HG02763 (cell line): Measurements from ENCODE around the gene GRK6.

ENCODE experiments used
- ATAC-seq: cut with Tn5 transposase; IDR thresholded peaks from one replicate; pipeline ENCODE4 v1.9.1; 2021; ENCODE audit warnings: mild to moderate bottlenecking, moderate library complexity; ENCODE audit not compliant: unreplicated experiment

The GRK6 gene

GRCh38 chr5:177425196-177425800 is 1.2 kb upstream of the GRK6 start:
- no peak for ATAC-seq

GRCh38 chr5:177425801-177426565 is 493 bp upstream of the GRK6 start:
- ATAC-seq, result peak; percentile 77

GRCh38 chr5:177427211-177427822 is 841 bp downstream of the GRK6 start:
- ATAC-seq, result no peak

GRCh38 chr5:177427919-177428573 is 1.6 kb downstream of the GRK6 start:
- no peak for ATAC-seq

- ATAC-seq, result no peak
These were observed 2.2 kb downstream of the GRK6 start for GRCh38 chr5:177428574-177429217.

GRCh38 chr5:177429248-177430040 is 3.0 kb downstream of the GRK6 start:
- no peak for ATAC-seq

GRCh38 chr5:177430140-177430951 is 3.9 kb downstream of the GRK6 start:
- ATAC-seq, result no peak

GRCh38 chr5:177430972-177431316 is 4.5 kb downstream of the GRK6 start:
- no peak for ATAC-seq

- ATAC-seq, result peak; percentile 37
These were observed 5.1 kb downstream of the GRK6 start for GRCh38 chr5:177431317-177432142.

GRCh38 chr5:177432143-177432838 is 5.8 kb downstream of the GRK6 start:
- ATAC-seq, result no peak

- ATAC-seq, result no peak
These were observed 6.6 kb downstream of the GRK6 start for GRCh38 chr5:177432839-177433657.

- no peak for ATAC-seq
These were observed 7.3 kb downstream of the GRK6 start for GRCh38 chr5:177433658-177434217.

- ATAC-seq, result no peak
These were observed 8.0 kb downstream of the GRK6 start for GRCh38 chr5:177434437-177434836.

GRCh38 chr5:177434942-177435738 is 8.7 kb downstream of the GRK6 start:
- ATAC-seq, result no peak

- no peak for ATAC-seq
These were observed 9.5 kb downstream of the GRK6 start for GRCh38 chr5:177435847-177436536.

- ATAC-seq, result no peak
These were observed 11.1 kb downstream of the GRK6 start for GRCh38 chr5:177437623-177438022.
